GM18517 (cell line): ENCODE data around the gene SCNN1B.
"Not testable (repeated sequence)": the region's sequence is repeated elsewhere in the genome, so short reads cannot be mapped to it uniquely, and the experiment has no call there.

ENCODE experiments used
- ATAC-seq: cut with Tn5 transposase; IDR thresholded peaks from one replicate; pipeline ENCODE4 v1.9.1; 2021; ENCODE audit warnings: mild to moderate bottlenecking, moderate library complexity; ENCODE audit not compliant: unreplicated experiment

The SCNN1B gene

DNA sequence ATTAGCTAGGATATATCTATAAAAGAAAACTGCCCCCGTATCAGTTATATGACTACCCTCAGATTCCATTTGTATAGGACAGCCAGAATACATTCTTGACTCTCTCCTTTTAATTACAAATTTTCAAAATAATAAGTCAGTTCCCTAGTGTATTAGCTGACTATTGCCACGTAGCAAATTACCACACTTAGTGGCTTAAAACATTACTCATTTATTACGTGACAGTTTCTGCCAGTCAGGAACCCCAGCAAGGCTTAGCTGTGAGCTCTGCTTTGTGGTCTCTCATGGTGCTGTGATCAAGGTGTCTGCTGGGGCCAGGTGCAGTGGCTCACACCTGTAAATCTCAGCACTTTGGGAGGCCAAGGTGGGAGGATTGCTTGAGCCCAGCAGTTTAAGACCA is 13.9 kb upstream of the SCNN1B start:
- ATAC-seq: no peak

DNA sequence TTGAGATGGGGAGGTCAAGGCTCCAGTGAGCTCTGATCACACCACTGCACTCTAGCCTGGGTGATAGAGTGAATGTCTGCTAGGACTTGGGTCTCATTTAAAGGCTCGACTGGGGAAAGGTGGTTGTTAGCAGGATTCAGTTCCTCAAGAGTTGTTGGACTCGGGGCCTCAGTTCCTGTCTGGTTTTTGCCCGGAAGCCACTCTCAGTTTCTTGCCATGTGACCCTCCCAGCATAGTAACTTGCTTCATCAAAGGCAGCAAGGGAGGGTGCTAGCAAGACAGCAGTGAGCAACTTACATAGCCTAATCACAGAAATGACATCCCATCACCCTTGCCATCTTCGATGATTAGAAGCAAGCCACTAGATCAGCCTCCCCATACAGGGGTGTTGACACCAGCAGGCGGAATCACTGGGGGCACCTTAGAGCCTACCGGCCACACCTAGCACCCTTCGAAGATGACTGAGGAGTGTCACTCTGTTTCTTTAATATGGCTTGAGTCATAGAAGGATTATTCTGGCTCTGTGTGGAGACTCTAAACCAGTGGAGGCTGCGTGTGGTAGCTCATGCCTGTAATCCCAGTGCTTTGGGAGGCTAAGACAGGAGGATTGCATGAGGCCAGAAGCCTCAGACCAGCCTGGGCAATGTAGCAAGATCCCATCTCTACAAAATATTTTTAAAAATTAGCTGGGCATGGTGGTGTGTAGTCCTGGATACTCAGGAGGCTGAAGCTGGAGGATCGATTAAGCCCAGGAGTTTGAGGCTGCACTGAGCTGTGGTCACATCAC is 13.2 kb upstream of the SCNN1B start:
- no peak for ATAC-seq

DNA sequence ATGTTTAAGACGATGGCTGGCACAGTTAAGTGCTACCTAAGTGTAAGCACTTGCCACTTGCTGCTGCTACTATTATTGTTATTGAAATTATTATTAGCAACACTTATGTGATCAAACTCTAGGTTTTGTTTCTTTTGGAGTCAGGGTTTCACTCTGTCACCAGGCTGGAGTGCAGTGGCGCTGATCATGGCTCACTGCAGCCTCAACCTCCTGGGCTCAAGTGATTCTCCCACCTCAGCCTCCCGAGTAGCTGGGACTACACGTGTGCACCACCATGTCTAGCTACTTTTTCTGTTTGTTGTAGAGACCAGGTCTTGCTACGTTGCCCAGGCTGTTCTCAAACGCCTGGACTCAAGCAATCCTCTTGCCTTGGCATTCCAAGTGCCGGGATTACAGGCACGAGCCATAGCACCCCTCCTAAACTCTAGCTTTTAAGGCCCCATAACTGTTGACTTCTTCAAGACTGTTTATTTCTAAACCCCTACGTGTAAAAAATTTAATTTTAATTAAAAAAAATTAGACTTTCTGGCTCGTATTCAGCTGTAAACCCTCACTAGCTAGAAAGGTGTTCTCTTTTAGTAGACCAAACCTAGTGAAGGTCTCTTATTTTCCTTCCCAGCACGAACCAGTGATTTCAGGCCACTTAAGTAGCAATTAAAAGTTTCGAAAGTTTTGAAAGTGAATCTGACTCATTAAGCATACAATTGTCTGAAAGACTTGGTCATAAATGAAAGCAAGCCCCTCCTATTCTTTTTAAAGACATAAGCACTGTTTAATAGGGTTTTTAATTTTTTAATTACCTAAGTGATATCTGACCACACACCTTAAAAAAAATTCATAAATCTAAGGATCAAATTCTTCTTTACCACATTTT is 11.7 kb upstream of the SCNN1B start:
- ATAC-seq: no peak

DNA sequence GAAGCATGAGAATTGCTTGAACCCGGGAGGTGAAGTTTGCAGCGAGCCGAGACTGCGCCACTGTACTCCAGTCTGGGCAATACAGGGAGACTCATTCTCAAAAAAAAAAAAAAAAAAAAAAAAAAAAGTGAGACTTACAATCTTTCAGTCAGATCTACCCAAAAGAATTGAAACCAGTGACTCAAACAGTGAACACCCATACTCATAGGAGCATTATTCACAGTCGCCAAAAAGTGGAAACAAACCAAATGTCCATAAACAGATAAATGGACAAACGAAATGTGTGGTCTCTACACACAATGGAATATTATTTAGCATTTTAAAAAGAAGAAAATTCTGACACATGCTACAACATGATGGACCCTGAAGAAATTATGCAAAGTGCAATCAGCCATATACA is 9.1 kb upstream of the SCNN1B start:
- ATAC-seq: peak; percentile 81

DNA sequence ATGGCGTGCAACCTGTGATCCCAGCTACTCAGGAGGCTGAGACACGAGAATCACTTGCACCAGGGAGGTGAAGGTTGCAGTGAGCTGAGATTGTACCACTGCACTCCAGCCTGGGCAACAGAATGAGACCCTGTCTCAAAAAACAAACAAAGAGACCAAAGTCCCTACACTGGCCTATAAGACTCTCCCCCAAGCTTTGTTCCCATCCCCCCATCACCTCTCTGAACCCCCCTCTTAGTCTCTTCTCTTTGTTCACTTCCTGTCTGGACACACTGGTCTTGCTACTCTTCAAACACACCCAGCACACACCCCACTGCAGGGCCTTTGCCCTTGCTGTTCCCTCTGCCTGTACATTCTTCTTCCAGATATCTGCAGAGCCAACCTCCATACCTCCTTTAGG is 7.8 kb upstream of the SCNN1B start:
- no peak for ATAC-seq

DNA sequence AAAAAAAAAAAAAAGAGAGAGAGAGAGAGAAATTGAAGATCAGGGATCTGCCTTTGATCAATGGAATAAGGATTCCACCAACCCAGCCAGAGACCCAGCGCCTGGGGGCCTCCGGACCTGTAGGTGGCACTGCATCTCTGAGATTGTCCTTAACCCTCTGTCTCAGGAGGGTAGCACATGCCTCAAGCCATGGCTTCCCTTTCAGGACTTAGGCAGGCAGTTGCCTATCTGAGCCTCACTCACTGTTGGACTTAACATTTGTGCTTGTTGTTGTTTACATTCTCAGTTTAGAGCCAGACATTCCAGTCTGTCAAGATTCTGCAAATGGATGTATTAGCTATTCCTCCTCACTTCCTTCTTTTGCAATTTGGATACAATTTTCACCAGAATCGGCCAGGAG is 5.1 kb upstream of the SCNN1B start:
- ATAC-seq: no peak

DNA sequence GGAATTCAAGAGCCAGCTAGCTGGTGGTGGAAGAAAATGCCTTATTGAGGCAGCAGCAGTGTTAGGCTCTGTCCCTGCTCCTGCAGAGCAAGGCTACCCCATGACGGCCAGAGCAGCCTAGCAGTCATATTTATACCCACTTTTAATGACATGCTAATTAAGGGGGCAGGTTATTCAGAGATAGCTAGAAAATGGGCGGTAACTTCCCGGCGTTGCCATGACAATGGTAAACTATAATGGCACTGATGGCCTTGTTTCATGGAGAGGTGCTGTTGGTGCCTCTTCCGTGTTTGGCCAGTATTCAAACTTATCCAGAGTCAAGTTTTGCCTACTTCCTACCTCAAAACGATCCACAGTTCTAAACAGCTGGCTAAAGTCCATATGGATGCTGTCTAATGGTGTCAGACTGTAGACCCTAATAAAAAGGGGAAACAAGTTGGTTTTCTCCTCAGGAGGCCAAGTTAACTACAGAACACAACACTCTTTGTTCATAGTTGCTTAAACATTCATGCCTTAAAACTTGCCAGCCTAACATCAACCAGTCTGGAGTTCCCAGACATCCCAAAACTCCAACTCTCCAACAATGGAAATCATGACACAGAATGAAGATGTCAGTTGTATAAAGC is 3.7 kb upstream of the SCNN1B start:
- no peak for ATAC-seq

DNA sequence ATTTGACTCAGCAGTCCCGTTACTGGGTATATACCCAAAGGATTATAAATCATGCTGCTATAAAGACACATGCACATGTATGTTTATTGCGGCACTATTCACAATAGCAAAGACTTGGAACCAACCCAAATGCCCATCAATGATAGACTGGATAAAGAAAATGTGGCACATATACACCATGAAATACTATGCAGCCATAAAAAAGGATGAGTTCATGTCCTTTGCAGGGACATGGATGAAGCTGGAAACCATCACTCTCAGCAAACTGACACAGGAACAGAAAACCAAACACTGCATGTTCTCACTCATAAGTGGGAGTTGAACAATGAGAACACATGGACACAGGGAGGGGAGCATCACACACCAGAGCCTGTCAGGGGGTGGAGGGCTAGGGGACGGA is 2.3 kb upstream of the SCNN1B start:
- ATAC-seq: not testable (repeated sequence)

DNA sequence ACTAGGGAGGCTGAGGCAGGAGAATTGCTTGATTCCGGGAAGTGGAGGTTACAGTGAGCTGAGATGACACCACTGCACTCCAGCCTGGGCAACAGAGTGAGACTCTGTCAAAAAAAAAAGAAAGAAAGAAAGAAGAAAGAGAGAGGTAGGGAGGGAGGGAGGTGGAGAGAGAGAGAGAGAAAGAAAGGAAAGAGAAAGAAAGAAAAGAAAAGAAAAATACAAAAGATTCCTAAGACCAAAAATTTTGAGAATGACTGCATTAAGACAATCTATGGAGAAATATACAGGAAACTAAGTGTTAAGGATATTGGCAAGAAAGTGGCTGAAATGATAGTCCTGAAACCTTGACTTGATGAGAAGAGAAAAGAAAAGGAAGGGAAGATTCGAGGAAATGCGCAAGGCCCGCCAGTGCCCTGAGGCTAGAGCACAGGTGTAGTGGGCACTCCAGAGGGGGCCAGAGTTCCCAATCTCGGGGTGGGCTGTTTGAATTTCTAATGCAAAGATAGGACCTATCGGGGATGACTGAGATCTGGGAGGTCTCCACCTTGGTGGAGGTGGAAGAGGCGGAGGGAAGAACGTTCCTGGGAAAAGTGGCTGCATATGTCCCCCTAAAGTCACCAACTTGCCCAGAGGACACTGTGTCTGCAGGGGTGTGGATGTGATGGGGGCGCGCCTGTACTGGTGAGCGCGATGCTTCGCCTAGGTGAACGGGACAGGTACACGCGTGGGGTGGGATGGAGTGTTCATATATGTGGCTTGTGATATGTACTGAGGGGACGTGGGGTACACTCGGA is 654 bp upstream of the SCNN1B start:
- ATAC-seq: no peak

DNA sequence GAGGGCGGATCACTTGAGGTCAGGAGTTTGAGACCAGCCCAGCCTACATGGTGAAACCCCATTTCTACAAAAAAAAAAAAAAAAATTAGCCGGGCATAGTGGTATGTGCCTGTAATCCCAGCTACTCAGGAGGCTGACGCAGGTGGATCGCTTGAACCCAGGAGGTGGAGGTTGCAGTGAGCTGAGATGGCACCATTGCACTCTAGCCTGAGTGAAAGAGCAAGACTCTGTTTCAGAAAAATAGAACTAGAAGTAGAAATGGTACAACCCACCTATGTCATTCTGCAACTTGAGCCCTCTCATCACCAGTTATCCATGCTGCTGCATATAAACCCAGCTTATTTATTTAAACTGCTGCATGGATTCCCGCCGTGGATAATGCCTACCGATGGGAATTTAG is 1.6 kb downstream of the SCNN1B start:
- ATAC-seq: no peak

DNA sequence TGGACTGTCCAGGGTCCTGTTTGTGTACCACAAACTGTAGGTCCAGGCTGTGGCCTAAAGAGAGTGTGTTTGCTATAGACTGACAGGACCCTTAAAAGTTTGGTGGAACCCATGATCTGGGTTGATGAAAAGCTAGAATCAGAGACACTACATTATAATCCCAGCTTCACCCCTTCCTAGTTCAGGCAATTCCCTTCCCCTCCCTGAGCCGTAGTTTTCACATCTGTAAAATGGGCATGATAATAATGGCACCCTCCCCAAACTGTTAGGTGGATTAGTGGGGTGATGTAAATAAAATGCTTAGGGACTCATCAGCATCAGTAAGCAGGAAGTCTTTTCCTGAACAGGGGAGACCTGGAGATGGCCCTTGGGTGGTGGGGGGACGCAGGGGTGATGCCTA is 2.5 kb downstream of the SCNN1B start:
- ATAC-seq: no peak

DNA sequence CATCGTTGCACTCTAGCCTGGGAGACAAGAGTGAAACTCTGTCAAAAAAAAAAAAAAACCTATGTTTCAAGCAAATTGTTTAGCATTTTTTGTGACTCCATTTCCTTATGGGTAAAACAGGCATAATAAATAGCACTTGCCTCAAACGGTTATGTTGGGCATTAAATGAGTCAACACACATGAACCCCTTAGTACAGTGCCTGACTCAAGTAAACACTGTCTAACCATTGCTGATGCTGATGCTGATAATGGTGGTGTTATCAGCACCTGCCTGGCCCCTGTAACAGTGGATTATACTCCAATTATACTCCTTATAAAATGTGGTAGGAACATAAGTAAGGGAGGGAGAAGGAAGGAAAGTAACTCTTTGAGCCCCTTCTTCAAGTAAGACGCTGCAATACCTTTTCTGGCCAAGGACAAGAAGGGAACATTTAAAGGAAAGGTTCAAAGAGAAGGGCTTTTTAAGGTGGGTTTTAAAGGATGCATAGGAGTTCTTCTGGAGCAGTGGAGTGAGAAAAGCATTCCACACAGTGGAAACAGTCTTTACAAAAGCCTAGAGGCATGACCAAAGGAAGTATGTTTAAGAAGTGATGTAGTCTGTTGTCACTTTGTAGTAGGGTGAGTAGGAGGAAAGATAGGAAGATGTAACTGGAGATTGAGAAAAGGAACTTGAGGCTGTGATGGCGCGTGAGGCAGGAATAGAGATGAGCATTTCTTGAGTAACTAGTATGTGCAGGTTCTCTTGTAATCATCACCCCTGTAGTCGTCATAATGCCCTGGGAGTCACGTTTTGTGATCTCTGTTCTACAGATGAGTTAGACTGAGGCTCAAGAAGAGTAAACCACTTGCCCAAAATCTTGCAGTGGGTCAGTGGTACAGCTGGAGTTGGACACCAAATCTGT is 4.3 kb downstream of the SCNN1B start:
- ATAC-seq: no peak

DNA sequence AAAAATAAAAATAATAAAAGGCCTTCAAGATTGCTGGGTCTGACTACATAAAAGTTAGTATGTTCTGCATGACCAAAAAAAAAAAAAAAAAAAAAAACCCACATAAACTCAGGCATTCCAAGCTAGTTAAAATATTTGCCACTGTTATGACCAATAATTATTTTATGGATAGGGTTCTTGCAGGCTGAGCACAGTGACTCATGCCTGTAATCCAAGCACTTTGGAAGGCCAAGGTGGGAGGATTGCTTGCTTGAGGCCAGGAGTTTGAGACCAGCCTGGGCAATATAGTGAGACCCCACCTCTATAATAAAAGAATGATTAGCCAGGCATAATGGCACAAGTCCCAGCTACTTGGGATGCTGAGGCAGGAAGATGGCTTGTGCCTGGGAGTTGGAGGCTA is 8.1 kb downstream of the SCNN1B start:
- ATAC-seq: no peak

DNA sequence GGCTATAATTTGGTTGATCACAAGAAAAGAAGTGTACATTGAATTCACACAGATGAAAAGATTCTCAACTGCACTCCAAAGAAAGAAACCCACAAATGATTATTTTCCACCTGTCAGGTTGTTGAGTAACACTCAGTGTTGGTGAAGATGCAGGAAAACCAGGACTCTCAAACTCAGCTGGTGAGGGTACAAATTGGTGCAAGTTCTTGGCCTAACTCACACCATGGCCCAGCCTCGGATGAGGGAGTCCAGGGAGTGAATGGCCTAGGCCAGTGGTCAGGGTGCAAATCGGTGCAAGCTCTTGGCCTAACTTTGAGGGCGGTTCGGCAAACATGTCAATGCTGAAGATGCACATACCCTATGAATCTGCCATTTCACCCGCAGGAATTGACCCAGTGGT is 8.6 kb downstream of the SCNN1B start:
- ATAC-seq: no peak

DNA sequence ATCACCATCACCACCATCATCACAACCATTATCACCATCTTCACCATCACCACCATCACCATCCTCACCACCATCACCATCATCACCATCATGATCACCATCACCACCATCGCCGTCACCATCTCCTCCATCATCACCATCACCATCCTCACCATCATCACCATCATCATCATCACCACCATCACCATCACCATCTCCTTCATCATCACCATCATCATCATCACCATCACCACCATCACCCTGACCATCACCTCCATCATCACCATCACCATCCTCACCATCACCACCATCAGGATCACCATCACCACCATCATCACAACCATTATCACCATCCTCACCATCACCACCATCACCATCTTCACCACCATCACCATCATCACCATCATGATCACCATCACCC is 14.1 kb downstream of the SCNN1B start:
- ATAC-seq: no peak

DNA sequence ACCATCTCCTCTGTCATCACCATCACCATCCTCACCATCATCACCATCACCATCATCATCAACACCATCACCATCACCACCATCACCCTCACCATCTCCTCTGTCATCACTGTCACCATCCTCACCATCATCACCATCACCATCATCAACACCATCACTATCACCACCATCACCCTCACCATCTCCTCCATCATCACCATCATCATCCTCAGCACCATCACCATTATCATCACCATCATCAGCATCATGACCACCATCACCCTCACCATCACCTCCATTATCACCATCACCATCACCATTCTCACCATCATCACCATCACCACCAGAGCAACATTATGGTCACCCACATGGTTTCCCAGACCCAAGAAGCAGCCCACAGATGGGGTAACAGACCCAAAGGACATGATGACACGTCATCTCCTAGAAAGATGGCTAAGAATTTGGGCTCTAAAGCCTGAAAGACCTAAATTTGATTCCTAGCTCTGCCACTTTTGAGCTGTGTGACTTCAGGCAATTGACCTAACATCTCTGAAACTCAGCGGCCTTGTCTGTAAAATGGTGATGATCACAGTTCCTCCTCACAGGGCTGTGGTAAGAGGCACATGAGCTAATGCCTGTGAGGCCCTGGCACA is 14.6 kb downstream of the SCNN1B start:
- no peak for ATAC-seq

DNA sequence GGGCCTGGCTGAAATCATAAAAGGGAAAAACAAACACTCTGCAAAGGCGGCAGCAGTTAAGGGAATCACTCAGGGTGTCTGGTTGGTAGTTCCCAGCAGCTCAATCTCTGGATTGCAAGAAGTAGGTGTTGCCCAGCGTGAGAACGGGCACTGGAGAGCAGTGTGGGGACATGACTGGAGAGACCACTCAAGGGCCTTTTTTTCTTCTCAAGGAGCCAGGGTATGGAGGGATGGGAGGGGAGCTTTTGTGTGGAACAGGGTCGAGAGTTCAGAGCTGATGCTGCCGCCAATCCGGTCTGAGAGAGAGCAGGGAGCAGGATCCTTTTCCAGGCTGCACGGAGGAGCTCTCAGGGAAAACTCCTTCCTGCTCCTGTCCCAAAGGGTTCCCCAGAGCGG is 15.2 kb downstream of the SCNN1B start:
- ATAC-seq: no peak

DNA sequence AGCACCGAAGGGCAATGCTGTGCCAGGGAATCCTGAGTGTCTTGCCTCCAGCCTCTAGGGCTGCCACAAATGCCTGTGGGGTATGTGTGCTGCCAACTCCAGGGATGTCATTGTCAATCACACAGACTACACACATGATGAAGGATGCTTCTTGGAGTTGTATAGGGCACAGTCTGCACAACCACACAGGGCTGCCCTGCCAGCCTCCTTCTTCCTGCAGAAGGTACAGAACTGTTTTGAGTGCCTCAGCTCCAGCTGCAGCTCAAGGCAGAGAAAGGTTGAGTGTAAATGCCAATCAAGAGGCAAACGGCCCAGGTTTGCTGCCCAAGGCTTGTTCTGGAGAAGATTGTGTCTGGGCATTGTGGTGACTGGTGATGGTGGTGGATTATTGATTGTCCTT is 15.6 kb downstream of the SCNN1B start:
- ATAC-seq: no peak

DNA sequence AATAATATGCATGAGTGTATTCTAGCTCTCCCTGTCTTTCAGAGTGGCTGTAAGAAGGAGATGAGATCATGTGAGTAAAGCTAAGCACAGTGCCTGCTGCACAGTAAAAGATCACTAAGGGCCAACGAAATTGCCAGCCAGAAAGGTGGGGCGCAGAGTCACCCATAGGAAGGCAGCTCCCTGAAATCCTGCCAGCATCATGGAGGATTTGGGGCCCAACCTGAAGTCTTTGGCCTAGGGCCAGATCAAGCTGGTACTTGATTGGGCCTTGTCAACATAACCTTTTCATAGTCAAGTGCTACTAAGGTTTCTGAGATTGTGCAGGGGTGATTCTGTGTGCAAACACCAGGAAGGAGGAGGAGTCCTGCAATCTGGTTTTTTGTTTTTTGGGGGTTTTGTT is 16.5 kb downstream of the SCNN1B start:
- no peak for ATAC-seq
